HCT116 (cell line): Measurements from ENCODE around the gene TMEM50B. TPM values are rescaled to one million over a fixed set of nuclear protein-coding genes. Genes with fewer than 3 reads are reported as not detected.
"Not testable (repeated sequence)": the region's sequence is repeated elsewhere in the genome, so short reads cannot be mapped to it uniquely, and the experiment has no call there.

ENCODE experiments used
- ATAC-seq: fragments of 200-7000 bp; cut with Tn5 transposase; 2 replicates; pipeline ENCODE4 v1.9.1; 2020; ENCODE audit warnings: mild to moderate bottlenecking, moderate library complexity
- BruUV-seq: library from RNA; stranded (reverse); fragments of 400-500 nt; replicated peaks from 2 replicates; lab custom pipeline; 2021; lab: Mats Ljungman, UMichigan
- CTCF ChIA-PET: fragments of 300-600 bp; sonication (Branson Sonifier 250); formaldehyde crosslinking; loops from one replicate; lab custom pipeline; 2021; ENCODE audit warnings: antibody characterized with exemption; lab: Charles Lee
- POLR2A ChIA-PET: fragments of 300-600, 350-600 bp; sonication (Branson Sonifier 250); formaldehyde crosslinking; loops from one replicate; lab custom pipeline; 2021; ENCODE audit warnings: antibody characterized with exemption; lab: Charles Lee
- RAD21 ChIA-PET, 2 experiments: fragments of 300-600 bp; sonication (Branson Sonifier 250); formaldehyde crosslinking; loops; one replicate each; lab custom pipeline; 2023; ENCODE audit warnings: low total read pairs in 2 of 2; ENCODE audit not compliant: uncharacterized antibody in 2 of 2, unreplicated experiment in 2 of 2, low non-redundant PET in 1 of 2; lab: Charles Lee
- DNase-seq: peaks from one replicate; pipeline ENCODE4 v3.0.0-alpha.2; 2010; ENCODE audit warnings: low read depth, low spot score
- H2AFZ ChIP-seq: fragments of 200-600 bp; shearing (Covaris generic), sonication (generic); 2 replicates; pipeline ENCODE4 v1.6.1; 2017; ENCODE audit warnings: low read depth, mixed run types, mixed read lengths, antibody characterized with exemption, low read length; ENCODE audit not compliant: poor library complexity, severe bottlenecking
- H3K27ac ChIP-seq: 2 replicates; pipeline ENCODE4 v1.5.1; 2012; ENCODE audit warnings: low read depth, low read length
- H3K27me3 ChIP-seq: fragments of 200-600 bp; sonication (generic); 2 replicates; pipeline ENCODE4 v1.6.1; 2016; ENCODE audit warnings: mixed run types, low read length, mixed read lengths; ENCODE audit not compliant: insufficient read depth
- H3K36me3 ChIP-seq, 2 experiments: fragments of 200-500 bp in 1 of 2; fragments of 200-600 bp in 1 of 2; sonication (Bioruptor generic) in 1 of 2; sonication (generic) in 1 of 2; 2 replicates each; pipeline versions ENCODE4 v1.5.1 to v1.6.1; 2014 to 2016; ENCODE audit warnings: low read length in 2 of 2, inconsistent platforms in 1 of 2, mixed read lengths in 1 of 2, mixed run types in 1 of 2; ENCODE audit not compliant: insufficient read depth in 2 of 2, control insufficient read depth in 1 of 2
- H3K4me1 ChIP-seq, 2 experiments: fragments of 200-600 bp in 1 of 2; sonication (generic) in 1 of 2; 2 replicates each; pipeline versions ENCODE4 v1.5.1 to v1.6.1; 2012 to 2017; ENCODE audit warnings: low read length in 2 of 2, inconsistent platforms in 1 of 2, mild to moderate bottlenecking in 1 of 2, mixed read lengths in 1 of 2, mixed run types in 1 of 2, moderate library complexity in 1 of 2; ENCODE audit not compliant: insufficient read depth in 2 of 2, control insufficient read depth in 1 of 2
- H3K4me2 ChIP-seq: fragments of 200-600 bp; sonication (generic); 2 replicates; pipeline ENCODE4 v1.6.1; 2017; ENCODE audit warnings: mixed run types, low read length, mixed read lengths
- H3K4me3 ChIP-seq, 2 experiments: fragments of 200-600 bp in 1 of 2; sonication (generic) in 1 of 2; replicated peaks in 1 of 2; 2 replicates each; pipeline ENCODE4 v1.5.1; 2011 to 2016; ENCODE audit warnings: low read length in 2 of 2, control low read depth in 1 of 2, low read depth in 1 of 2, mild to moderate bottlenecking in 1 of 2, mixed read lengths in 1 of 2, mixed run types in 1 of 2
- H3K79me2 ChIP-seq: fragments of 200-600 bp; sonication (generic); 2 replicates; pipeline ENCODE4 v1.6.1; 2017; ENCODE audit warnings: mild to moderate bottlenecking, mixed run types, low read length, moderate library complexity, mixed read lengths; ENCODE audit not compliant: insufficient read depth
- H3K9ac ChIP-seq: fragments of 200-600 bp; sonication (generic); 2 replicates; pipeline ENCODE4 v1.6.1; 2016; ENCODE audit warnings: low read length, mixed read lengths
- H3K9me2 ChIP-seq: fragments of 200-600 bp; sonication (generic), shearing (Covaris generic); 2 replicates; pipeline ENCODE4 v1.6.1; 2017; ENCODE audit warnings: mixed run types, mild to moderate bottlenecking, moderate library complexity; ENCODE audit not compliant: insufficient read depth
- H3K9me3 ChIP-seq, 2 experiments: fragments of 200-500 bp in 1 of 2; fragments of 200-600 bp in 1 of 2; sonication (Bioruptor generic) in 1 of 2; sonication (generic) in 1 of 2; 2 replicates each; pipeline ENCODE4 v1.6.1; 2014 to 2017; ENCODE audit warnings: low read length in 2 of 2, mixed read lengths in 2 of 2, inconsistent platforms in 1 of 2, low read depth in 1 of 2, mild to moderate bottlenecking in 1 of 2, mixed run types in 1 of 2, moderate library complexity in 1 of 2; ENCODE audit not compliant: control insufficient read depth in 1 of 2, insufficient read depth in 1 of 2
- H4K20me1 ChIP-seq: fragments of 200-600 bp; sonication (generic), shearing (Covaris generic); 2 replicates; pipeline ENCODE4 v1.6.1; 2017; ENCODE audit warnings: mixed run types, mild to moderate bottlenecking, moderate library complexity; ENCODE audit not compliant: insufficient read depth
- ATF3 ChIP-seq: IDR thresholded peaks from 2 replicates; pipeline ENCODE4 v1.6.1; 2012
- CEBPB ChIP-seq: IDR thresholded peaks from 2 replicates; pipeline ENCODE4 v1.6.1; 2012; ENCODE audit warnings: low read depth
- CTCF ChIP-seq, 3 experiments: fragments of 200-600 bp in 1 of 3; sonication (generic) in 1 of 3; IDR thresholded peaks in 2 of 3; conservative IDR thresholded peaks in 1 of 3; 2 replicates each; pipeline ENCODE4 v1.5.1; 2012 to 2017; ENCODE audit warnings: low read depth in 2 of 3, low read length in 2 of 3, antibody characterized with exemption in 1 of 3, borderline replicate concordance in 1 of 3, control low read depth in 1 of 3, mild to moderate bottlenecking in 1 of 3, mixed read lengths in 1 of 3, mixed run types in 1 of 3, moderate library complexity in 1 of 3; ENCODE audit not compliant: insufficient read depth in 1 of 3
- EGR1 ChIP-seq: IDR thresholded peaks from 2 replicates; pipeline ENCODE4 v1.6.1; 2012; ENCODE audit warnings: low read depth
- EZH2 ChIP-seq: fragments of 200-600 bp; sonication (generic); IDR thresholded peaks from 2 replicates; pipeline ENCODE4 v1.6.1; 2017; ENCODE audit warnings: antibody characterized with exemption, mixed run types
- POLR2A ChIP-seq: IDR thresholded peaks from 2 replicates; pipeline ENCODE4 v1.7.0; 2011; ENCODE audit warnings: borderline replicate concordance; ENCODE audit not compliant: insufficient read depth, insufficient read length; ENCODE audit errors: extremely low read depth
- POLR2AphosphoS5 ChIP-seq: IDR thresholded peaks from 2 replicates; pipeline ENCODE4 v1.6.1; 2011; ENCODE audit warnings: mild to moderate bottlenecking, low read depth, low read length, moderate library complexity
- SP1 ChIP-seq: IDR thresholded peaks from 2 replicates; pipeline ENCODE4 v1.6.1; 2012; ENCODE audit warnings: low read depth
- ZFX ChIP-seq: fragments of 450-650 bp; IDR thresholded peaks from 2 replicates; pipeline ENCODE4 v1.6.1; 2017
- intact Hi-C: fragments of 100-400 bp; cut with micrococcal nuclease; formaldehyde crosslinking; loops from 2 replicates; pipeline ENCODE4 v1.10.0; 2022
- total RNA-seq: library from RNA; stranded (reverse); gene quantifications from one replicate; pipeline ENCODE4 v1.2.1, GENCODE V29; 2021; ENCODE audit not compliant: unreplicated experiment

TMEM50B gene
- total RNA-seq, 1 experiment from 2014 or later: 18.8 TPM

GRCh38 chr21:33451634-33452071 is 28.1 kb downstream of the TMEM50B start:
- RAD21 ChIA-PET: no interaction called here
- no TSS peak for BruUV-seq
- Histone ChIP-seq H3K27me3 (no peaks in the 10 kb centered on the region), H3K9me2 (no peaks in the 10 kb centered on the region), H3K9me3 (no peaks in the 10 kb centered on the region), H3K36me3 (no peaks in the 10 kb centered on the region), H3K4me2 (no peak overlapping the region), H3K79me2 (no peaks in the 10 kb centered on the region), H3K4me3 (no peak overlapping the region), H3K4me1 (peaks cover 3 to 6% of the 10 kb centered on the region in 2 experiments; a peak in 1 of 4 replicates), H2AFZ (no peak overlapping the region)
- intact Hi-C loops: no loop called here
- ATAC-seq: no peak
- CTCF ChIA-PET: interaction anchor here (0.5 kb wide), 1 partner anchor 90 kb away, joined by 4 read pairs; no protein-coding TSS in a partner anchor
- no peak for TF ChIP-seq EZH2
- TF ChIP-seq CEBPB: no peak
- TF ChIP-seq, all 23 proteins: peak for 0
- Histone ChIP-seq H4K20me1 (no peaks in the 10 kb centered on the region), H3K9ac (no peak overlapping the region), H3K27ac (no peak overlapping the region)
- DNase-seq: no peak
- POLR2A ChIA-PET: no interaction called here

GRCh38 chr21:33449616-33450015 is 30.2 kb downstream of the TMEM50B start:
- Histone ChIP-seq H3K79me2 (no peaks in the 10 kb centered on the region), H3K4me2 (no peak overlapping the region), H2AFZ (no peak overlapping the region), H4K20me1 (no peaks in the 10 kb centered on the region), H3K9me3 (no peaks in the 10 kb centered on the region), H3K27me3 (no peaks in the 10 kb centered on the region), H3K4me3 (no peak overlapping the region), H3K4me1 (peaks cover 3 to 6% of the 10 kb centered on the region in 2 experiments; a peak in 1 of 4 replicates), H3K27ac (no peak overlapping the region), H3K36me3 (no peaks in the 10 kb centered on the region), H3K9me2 (no peaks in the 10 kb centered on the region), H3K9ac (no peak overlapping the region)
- TF ChIP-seq POLR2A (no peak), POLR2AphosphoS5 (no peak), CTCF (IDR thresholded peaks at IDR 0.05 in 2 of 3, conservative IDR thresholded peaks at IDR 0.05 in 1 of 3; ENCODE audit: borderline replicate concordance in 1 of 3, insufficient read depth in 1 of 3, low read depth in 2 of 3, low read length in 2 of 3) (no peak), EGR1 (no peak), ZFX (no peak), CEBPB (no peak), SP1 (no peak), ATF3 (no peak)
- BruUV-seq: no TSS peak
- DNase-seq: no peak
- intact Hi-C loops: loop anchor here (5.0 to 10.0 kb wide), 4 partner anchors 158 to 607 kb away; no protein-coding TSS in a partner anchor
- RAD21 ChIA-PET: interaction anchor here in 1 of 2 experiments (1.0 kb wide), 1 partner anchor 250 kb away, joined by 4 read pairs; no protein-coding TSS in a partner anchor
- no peak for ATAC-seq
- CTCF ChIA-PET: interaction anchor here (0.6 to 1.4 kb wide), 4 partner anchors 30 to 250 kb away, joined by 3 to 5 read pairs (median 4); partner anchors contain the start of gene TMEM50B
- POLR2A ChIA-PET: no interaction called here

GRCh38 chr21:33446620-33447019 is 33.2 kb downstream of the TMEM50B start:
- ATAC-seq, H3K9me2 ChIP-seq, POLR2A ChIA-PET, DNase-seq, H3K4me2 ChIP-seq, H2AFZ ChIP-seq, H3K4me3 ChIP-seq, H3K36me3 ChIP-seq, H3K9me3 ChIP-seq, BruUV-seq, H3K79me2 ChIP-seq, H3K27ac ChIP-seq, H3K4me1 ChIP-seq, H3K27me3 ChIP-seq, H3K9ac ChIP-seq, H4K20me1 ChIP-seq: not testable (repeated sequence)
- intact Hi-C loops: loop anchor here (5.0 to 10.0 kb wide), 4 partner anchors 161 to 604 kb away; no protein-coding TSS in a partner anchor
- ChIA-PET CTCF (interaction anchor here (0.7 to 4.4 kb wide), 4 partner anchors 30 to 250 kb away, joined by 3 to 66 read pairs (median 18); no protein-coding TSS in a partner anchor), RAD21 (interaction anchor here (0.7 to 1.1 kb wide), 2 partner anchors 9 to 159 kb away, joined by 3 to 5 read pairs; no protein-coding TSS in a partner anchor)
